GM18868 (cell line): ENCODE data around the gene MAN1C1.

Source experiments
- ATAC-seq: cut with Tn5 transposase; IDR thresholded peaks from one replicate; pipeline ENCODE4 v1.9.1; 2021; ENCODE audit warnings: mild to moderate bottlenecking, moderate library complexity; ENCODE audit not compliant: unreplicated experiment

Gene MAN1C1

GRCh38 chr1:25795211-25795610, 178.6 kb downstream of the MAN1C1 start:
- no peak for ATAC-seq

DNA sequence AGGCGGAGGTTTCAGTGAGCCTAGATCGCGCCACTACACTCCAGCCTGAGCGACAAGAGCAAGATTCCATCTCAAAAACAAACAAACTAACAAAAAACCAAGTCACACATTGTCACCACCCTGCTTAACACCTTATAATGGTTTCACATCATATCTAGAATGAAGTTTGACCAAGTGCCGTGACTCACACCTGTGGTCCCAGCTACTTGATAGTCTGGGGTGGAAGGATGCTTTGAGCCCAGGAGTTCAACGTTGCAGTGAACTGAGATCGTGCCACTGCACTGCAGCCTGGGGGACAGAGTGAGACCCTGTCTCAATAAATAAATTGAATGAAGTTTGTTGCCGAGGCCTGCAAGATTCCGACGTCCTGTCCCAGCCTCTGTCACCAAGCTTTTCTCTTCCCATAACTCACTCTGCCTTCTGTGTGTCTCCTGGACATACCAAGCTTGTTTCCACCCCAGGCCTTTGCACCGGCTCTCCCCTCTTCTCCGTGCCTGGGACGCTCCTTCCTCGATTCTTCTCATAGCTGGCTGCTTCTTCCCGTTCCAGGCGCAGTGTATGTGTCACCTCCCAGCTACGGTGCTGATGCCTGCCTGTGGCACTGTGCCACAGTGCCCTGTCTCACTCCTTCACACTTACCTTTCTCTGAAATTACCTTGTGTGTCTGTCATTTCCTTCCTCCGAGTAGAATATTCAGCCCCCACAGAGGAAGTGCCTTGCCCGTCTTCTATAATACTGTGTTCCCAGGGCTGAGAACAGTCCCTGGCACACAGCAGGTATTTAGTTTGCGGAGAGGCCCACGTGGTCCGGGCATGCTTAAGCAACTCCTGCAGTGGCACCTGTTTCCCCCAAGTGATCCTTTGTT, 179.6 kb downstream of the MAN1C1 start:
- no peak for ATAC-seq

DNA sequence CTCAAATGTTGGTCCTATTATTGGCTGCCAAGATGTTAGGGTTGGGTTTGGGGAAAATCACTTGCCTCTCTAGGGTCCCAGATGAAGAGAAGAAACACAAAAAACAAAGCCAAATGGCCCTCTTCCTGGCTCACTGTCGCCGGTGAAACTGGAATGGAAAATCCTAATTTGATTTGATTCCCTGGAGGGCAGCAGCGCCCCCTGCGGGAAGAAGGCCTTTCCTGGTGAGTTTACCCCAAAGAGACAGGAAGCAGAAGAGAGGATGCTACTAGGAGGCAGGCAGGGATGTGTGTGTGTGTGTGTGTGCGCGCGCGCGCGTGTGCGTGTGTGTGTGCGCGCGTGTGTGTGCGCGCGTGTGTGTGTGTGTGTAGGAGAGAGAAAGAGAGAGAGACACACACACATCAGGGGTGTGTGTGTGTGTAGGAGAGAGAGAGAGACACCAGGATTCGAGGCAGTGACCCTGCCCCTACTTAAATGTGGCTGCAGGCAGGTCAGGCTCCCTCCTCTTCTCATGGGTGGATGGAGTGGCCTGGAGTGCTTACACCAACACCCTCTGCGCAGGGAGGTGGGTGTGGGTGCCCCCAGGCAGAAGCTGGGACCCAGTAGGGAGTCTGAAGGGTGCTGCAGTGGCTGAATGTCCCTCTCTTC, 180.3 kb downstream of the MAN1C1 start:
- ATAC-seq = no peak

- no peak for ATAC-seq
These were observed 181.3 kb downstream of the MAN1C1 start for GRCh38 chr1:25797939-25798338.

DNA sequence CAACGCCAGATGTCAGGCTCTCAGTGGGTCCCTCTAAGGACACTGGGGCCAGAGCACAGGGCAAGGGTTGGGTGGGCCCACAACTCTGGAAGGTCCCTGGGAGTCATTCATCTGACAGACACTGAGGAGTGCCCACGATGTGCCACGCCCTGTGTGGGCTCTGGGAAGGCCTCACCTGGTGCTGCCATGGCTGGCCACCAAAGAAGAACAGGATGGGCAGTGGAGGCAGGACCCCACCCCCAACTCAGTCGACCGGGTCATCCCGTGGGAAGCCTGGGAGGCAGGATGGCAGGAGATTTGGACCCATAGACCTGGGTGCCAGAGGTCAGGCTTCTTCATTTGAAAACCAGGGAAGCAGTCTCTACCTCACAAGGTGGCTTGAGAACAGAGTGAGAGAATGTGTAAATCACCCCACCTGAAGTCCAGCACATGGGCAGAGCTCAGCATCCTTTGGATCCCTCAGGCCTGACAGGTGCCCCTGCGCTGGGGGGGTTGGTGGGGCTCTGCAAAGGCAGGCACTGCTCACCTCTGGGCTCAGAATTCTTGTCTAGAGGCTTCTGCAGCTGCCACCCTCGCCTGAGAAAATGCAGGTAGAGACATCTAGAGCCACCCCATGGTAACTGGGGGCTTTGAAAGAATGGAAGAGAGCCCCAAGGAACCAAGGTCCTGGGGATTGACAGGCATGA, 182.2 kb downstream of the MAN1C1 start:
- no peak for ATAC-seq

DNA sequence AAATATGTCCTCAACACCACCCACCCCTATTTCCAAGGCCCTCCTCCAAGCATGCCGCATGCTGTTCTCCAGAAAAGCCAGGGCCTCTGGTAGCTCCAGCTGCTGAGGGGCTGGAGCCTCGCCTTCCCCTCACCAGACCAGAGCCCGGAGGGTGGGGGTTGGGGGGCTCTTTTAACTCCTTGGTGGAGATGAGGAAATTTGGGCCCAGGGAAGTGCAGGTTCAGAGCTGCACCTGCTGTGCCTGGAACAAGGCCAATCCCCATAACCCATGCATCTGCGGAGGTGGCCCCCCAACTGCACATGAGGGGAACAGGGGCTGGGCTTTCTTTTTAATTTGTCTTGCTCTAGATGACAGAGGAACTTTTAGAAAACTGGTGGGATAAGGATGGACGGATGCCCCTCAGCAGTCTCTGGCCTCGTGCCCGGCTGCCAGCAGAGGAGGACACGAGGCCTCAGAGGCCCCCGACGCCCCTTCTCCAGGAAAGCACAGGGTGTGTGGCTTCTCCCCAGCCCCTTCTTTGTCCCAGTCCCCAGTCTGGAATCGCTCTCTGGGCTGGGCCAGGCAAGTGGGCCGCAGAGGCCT, 182.9 kb downstream of the MAN1C1 start:
- ATAC-seq = no peak

DNA sequence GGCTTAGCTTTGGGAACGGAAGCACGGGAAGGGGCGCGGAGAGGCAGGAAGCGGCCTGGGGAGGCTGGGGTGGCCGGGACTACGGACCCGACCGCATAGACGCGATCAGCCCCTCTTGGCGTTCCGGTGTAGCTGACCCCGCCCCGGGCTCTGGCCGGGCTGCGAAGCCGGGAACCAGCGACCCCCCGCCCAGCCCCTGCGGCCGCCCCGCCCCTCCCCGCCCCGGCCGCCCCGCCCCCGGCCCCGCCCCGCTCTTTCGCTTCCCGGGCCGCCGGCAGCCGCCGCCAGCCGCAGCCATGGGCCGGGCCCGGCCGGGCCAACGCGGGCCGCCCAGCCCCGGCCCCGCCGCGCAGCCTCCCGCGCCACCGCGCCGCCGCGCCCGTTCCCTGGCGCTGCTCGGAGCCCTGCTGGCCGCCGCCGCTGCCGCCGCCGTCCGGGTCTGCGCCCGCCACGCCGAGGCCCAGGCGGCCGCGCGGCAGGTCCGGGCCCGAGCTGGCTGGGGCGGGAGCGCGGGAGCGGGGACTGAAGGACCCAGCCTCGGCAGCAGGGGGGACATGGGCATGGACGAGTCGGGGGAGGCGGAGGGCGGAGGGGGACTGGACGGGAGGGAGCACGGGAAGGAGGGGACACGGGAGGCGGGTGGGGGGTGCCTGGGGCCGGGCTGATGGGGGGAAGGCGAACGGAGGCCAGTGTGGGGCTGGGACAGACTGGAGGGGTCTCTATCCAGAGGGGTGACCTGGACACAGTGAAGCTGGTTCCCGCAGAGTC, 183.5 kb downstream of the MAN1C1 start, which contains the start of gene SELENON:
SELENON (plus strand) TSS at position 259 of the 768 bp plus-strand sequence; CDS start at position 297, 38 bp downstream.
- no peak for ATAC-seq

DNA sequence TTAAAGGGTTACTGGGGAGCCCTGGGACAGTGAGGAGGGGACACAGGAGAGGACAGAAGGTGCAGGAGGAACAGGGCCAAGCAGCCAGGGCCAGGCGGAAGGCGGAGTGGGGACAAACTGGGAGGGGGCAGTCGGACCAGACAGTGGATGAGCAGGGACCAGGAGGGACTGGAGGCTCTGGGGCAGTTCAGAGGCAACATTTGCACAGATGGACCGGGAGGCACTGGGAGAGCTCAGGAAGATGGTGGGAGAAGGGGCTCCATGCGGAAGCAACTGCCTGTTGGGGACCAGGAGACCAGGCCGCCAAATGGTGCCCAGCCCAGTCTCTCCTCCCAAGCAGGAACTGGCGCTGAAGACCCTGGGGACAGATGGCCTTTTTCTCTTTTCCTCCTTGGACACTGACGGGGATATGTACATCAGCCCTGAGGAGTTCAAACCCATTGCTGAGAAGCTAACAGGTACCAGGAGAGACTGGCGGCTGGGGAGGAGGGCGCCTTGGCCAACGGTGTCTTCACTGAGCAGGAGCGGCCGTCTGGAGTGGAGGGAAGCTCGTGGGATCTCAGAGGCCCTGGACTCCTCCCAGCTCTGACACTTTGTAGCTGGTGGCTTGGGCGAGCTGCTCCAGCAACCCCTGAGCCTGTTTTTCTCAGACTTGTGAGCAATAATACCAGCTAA, 184.2 kb downstream of the MAN1C1 start:
- no peak for ATAC-seq

DNA sequence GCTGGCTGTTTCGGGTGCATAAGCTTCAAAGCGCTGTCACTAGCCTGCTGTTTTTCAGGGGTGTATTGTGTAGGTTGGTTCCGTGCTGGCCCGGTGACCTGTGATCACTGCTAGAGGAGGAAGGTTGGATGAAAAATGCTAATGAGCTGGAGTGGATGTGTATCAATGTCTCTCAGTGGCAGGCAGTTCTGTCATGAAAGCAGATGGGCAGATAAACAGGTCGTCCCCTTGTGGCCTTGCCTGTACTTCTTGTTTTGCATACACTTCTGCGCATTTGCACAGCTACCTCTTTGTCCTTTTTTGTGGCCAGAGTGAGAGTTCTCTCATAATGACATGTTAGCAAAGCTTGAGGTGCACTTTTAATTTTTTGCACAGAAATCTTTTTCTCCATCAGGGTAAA, 186.3 kb downstream of the MAN1C1 start:
- no peak for ATAC-seq

DNA sequence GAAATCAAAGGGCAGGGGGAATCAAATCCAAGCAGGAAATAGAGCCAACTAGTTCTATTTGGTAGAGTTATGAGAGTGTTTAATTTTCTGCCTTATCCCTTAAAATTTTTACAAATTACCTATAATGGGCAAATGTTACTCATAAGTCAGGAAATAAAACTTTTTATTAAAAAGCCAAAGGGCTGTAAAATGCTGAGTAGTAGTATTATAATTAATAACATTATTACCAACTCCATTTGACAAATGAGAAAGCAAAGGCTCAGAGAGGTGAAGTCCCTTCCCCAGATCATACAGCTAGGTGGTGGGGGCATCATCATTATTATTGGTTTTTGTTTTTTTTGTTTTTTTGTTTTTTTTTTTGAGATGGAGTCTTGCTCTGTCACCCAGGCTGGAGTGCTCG, 186.8 kb downstream of the MAN1C1 start:
- ATAC-seq = no peak

DNA sequence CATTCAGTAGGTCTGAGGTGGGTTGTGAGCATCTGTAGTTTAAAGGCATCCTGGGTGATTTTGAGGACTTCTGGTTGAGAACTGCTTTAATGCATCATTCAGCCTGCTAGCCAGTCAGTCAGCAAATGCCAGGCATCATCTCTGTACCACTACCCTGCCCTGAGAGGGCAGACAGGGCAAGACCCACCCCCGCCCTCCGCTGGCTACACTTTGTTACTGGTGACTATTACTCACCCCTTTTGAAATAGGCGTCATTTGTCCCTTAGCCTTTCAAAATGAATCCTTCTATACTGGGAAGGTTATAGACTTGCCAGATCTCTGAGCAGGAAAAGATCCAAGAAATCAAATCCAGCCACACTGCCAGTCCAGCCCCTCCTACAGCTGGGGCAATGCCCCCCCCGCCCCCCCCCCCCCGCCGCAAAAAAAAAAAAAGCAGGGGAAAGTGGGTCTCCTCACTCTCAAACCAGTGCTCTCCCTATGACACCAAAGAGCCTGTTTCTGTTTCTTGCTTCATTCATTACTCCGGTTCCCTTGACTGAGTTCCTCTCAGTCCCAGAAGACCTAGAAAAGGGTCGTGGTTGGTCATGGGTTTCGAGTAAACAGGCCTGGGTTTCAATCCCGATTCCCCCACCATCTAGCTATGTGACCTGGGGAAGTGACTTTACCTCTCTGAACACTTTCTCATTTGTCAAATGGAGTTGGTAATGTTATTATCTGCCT, 187.8 kb downstream of the MAN1C1 start:
- ATAC-seq = no peak

DNA sequence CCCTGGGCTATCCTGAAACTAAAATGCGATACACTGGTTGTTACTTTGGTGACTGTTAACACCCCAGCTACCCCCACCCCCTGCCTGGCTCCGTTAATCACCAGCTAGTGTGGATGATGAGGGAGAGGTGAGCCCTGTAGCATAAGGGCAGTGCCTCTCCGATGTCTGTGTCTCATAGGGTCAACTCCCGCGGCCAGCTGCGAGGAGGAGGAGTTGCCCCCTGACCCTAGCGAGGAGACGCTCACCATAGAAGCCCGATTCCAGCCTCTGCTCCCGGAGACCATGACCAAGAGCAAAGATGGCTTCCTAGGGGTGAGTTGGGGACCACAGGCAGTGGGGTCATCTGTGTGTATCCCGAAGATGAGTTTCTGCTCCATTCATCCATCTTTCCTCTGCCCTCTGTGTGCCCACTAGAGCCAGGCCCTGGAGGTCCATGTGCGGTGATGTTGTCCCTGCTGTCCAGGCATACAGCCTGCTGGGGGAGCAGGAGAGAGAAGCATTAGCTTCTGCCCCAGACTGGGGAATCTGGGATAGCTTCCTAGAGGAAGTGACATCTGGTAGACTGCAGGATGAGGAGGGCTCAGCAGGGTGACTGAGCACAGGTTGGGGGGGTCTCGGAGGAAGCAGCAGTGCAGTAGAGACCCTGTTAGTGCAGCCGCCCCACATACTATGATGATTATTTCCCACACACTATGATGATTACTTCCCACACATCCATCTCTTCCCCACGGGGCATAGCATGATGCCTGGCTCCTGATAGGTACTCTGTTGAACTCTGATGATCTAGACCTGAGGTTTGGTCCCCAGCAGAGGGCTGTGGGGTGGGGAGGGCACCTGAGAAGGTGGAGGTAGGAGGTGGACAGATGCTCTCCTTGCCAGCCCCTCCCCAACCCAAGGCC, 188.6 kb downstream of the MAN1C1 start:
- no peak for ATAC-seq

DNA sequence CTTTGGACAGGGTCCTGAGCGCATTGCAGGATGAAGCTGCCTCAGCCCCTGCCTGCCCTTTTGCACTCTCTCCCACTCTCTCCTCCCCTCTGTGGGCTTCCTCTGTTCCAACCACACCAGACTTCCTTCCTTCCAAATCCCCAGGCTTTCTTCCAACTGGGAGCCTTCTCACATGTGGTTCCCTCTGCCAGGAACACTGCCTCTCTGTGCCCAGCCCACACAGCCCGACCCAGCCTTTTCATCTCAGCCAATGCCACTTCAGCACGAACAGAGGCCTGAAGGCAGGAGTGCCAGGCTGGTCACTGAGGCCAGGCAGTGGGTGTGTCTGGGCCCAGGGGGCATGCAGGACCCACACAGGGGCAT, 189.3 kb downstream of the MAN1C1 start:
- no peak for ATAC-seq

GRCh38 chr1:25806418-25806817, 189.8 kb downstream of the MAN1C1 start:
- ATAC-seq = no peak

GRCh38 chr1:25807480-25808390, 191.1 kb downstream of the MAN1C1 start:
- no peak for ATAC-seq

DNA sequence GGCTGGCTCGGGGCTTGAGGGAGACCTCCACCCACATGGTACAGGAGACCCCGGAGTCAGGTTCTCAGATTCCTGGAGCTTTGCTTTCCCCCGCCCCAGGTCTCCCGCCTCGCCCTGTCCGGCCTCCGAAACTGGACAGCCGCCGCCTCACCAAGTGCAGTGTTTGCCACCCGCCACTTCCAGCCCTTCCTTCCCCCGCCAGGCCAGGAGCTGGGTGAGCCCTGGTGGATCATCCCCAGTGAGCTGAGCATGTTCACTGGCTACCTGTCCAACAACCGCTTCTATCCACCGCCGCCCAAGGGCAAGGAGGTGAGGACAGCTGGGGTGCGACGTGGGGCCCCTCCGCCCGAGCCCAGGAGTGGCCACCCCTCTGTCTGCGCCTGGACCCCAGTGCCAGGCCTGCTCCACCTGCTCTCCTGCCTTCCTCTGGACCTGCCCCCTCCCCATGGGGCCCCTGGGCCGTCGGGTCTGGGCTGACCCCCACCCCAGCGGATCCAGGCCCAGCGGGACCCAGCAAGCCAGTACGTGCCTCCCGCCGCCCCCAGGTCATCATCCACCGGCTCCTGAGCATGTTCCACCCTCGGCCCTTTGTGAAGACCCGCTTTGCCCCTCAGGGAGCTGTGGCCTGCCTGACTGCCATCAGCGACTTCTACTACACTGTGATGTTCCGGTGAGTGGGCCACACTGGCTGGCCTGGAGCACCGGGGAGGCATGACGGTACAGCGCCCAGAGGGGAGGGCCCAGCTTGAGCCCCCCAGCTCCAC, 192.1 kb downstream of the MAN1C1 start:
- no peak for ATAC-seq
